GM23338 (cell line): Measurements from ENCODE around the gene TNRC18. TPM values are rescaled to one million over a fixed set of nuclear protein-coding genes. Genes with fewer than 3 reads are reported as not detected.

Source experiments
- ATAC-seq: fragments of 200-7000 bp; cut with Tn5 transposase; 3 replicates; pipeline ENCODE4 v1.9.1; 2020
- DNase-seq: peaks from one replicate; pipeline ENCODE4 v3.0.0-alpha.2; 2015; ENCODE audit warnings: low spot score
- H2AFZ ChIP-seq: fragments of 200-600 bp; sonication (generic); 2 replicates; pipeline ENCODE4 v1.8.0; 2016; ENCODE audit warnings: antibody characterized with exemption, mild to moderate bottlenecking, moderate library complexity
- H3F3A ChIP-seq: fragments of 200-600 bp; sonication (generic); replicated peaks from 2 replicates; pipeline ENCODE4 v1.8.0; 2017; ENCODE audit warnings: antibody characterized with exemption, mixed run types, low read depth
- H3K27ac ChIP-seq: fragments of 200-600 bp; sonication (generic); 2 replicates; pipeline ENCODE4 v1.6.1; 2016; ENCODE audit warnings: low read depth
- H3K27me3 ChIP-seq: fragments of 200-600 bp; sonication (generic); 2 replicates; pipeline ENCODE4 v1.8.0; 2016; ENCODE audit warnings: mild to moderate bottlenecking, mixed run types, moderate library complexity; ENCODE audit not compliant: insufficient read depth
- H3K36me3 ChIP-seq: fragments of 200-600 bp; sonication (generic); 2 replicates; pipeline ENCODE4 v1.8.0; 2016; ENCODE audit warnings: mild to moderate bottlenecking; ENCODE audit not compliant: insufficient read depth
- H3K4me1 ChIP-seq: fragments of 200-600 bp; sonication (generic); 2 replicates; pipeline ENCODE4 v1.8.0; 2016; ENCODE audit warnings: mild to moderate bottlenecking, moderate library complexity; ENCODE audit not compliant: insufficient read depth
- H3K4me2 ChIP-seq: fragments of 200-600 bp; sonication (generic); 2 replicates; pipeline ENCODE4 v1.7.1; 2017; ENCODE audit warnings: mixed run types
- H3K4me3 ChIP-seq: fragments of 200-600 bp; sonication (generic); 2 replicates; pipeline ENCODE4 v1.6.1; 2016; ENCODE audit warnings: mixed run types
- H3K79me2 ChIP-seq: fragments of 200-600 bp; sonication (generic); replicated peaks from 2 replicates; pipeline ENCODE4 v1.8.0; 2017; ENCODE audit warnings: mild to moderate bottlenecking; ENCODE audit not compliant: insufficient read depth
- H3K9me2 ChIP-seq: fragments of 200-600 bp; sonication (generic); 2 replicates; pipeline ENCODE4 v1.8.0; 2017; ENCODE audit not compliant: insufficient read depth
- H4K20me1 ChIP-seq: fragments of 200-600 bp; sonication (generic); replicated peaks from 2 replicates; pipeline ENCODE4 v1.8.0; 2017; ENCODE audit warnings: mild to moderate bottlenecking; ENCODE audit not compliant: insufficient read depth
- H3K27ac Mint-ChIP-seq: 2 replicates; pipeline ENCODE4 v1.8.0; 2020; ENCODE audit warnings: inconsistent platforms, mild to moderate bottlenecking, moderate library complexity, mixed read lengths
- H3K27me3 Mint-ChIP-seq: 3 replicates; pipeline ENCODE4 v1.8.0; 2022; ENCODE audit warnings: low read depth, mild to moderate bottlenecking, moderate library complexity, mixed read lengths, inconsistent platforms; ENCODE audit not compliant: insufficient read depth, poor library complexity
- H3K36me3 Mint-ChIP-seq: 3 replicates; pipeline ENCODE4 v1.8.0; 2021; ENCODE audit warnings: low read depth, mild to moderate bottlenecking, inconsistent platforms, moderate library complexity, mixed read lengths
- H3K4me1 Mint-ChIP-seq: 3 replicates; pipeline ENCODE4 v1.8.0; 2020; ENCODE audit warnings: mild to moderate bottlenecking, inconsistent platforms, mixed read lengths
- H3K4me3 Mint-ChIP-seq: 3 replicates; pipeline ENCODE4 v1.8.0; 2021; ENCODE audit warnings: moderate library complexity, mild to moderate bottlenecking, inconsistent platforms, mixed read lengths
- H3K9me3 Mint-ChIP-seq: 3 replicates; pipeline ENCODE4 v1.8.0; 2020; ENCODE audit warnings: moderate library complexity, mild to moderate bottlenecking, inconsistent platforms, mixed read lengths
- CREB1 ChIP-seq: fragments of 250-450 bp; sonication (Bioruptor Pico); IDR thresholded peaks from 2 replicates; pipeline ENCODE4 v1.5.0; 2020; ENCODE audit warnings: low read depth, mild to moderate bottlenecking, moderate library complexity
- CTCF ChIP-seq, 2 experiments: fragments of 200-600 bp in 1 of 2; sonication (generic) in 1 of 2; conservative IDR thresholded peaks; 2 replicates each; pipeline versions ENCODE4 v1.5.1 to v1.6.1; 2016 to 2017; ENCODE audit warnings: antibody characterized with exemption in 2 of 2, low read depth in 2 of 2, mild to moderate bottlenecking in 2 of 2, moderate library complexity in 1 of 2
- EZH2 ChIP-seq: fragments of 200-600 bp; sonication (generic); IDR thresholded peaks from one replicate; pipeline ENCODE4 v1.8.0; 2017; ENCODE audit warnings: antibody characterized with exemption, mild to moderate bottlenecking, low read depth; ENCODE audit not compliant: unreplicated experiment
- EZH2phosphoT487 ChIP-seq: fragments of 200-600 bp; sonication (generic); IDR thresholded peaks from one replicate; pipeline ENCODE4 v1.8.1; 2018; ENCODE audit warnings: antibody characterized with exemption; ENCODE audit not compliant: unreplicated experiment
- JUNB ChIP-seq: IDR thresholded peaks from one replicate; pipeline ENCODE4 v1.6.1; 2016; ENCODE audit warnings: antibody characterized with exemption; ENCODE audit not compliant: unreplicated experiment
- NANOG ChIP-seq: IDR thresholded peaks from 2 replicates; pipeline ENCODE4 v1.6.1; 2016; ENCODE audit warnings: antibody characterized with exemption, borderline replicate concordance
- REST ChIP-seq: IDR thresholded peaks from one replicate; pipeline ENCODE4 v1.6.1; 2018; ENCODE audit warnings: antibody characterized with exemption; ENCODE audit not compliant: unreplicated experiment
- STAT1 ChIP-seq: IDR thresholded peaks from one replicate; pipeline ENCODE4 v1.6.1; 2016; ENCODE audit warnings: antibody characterized with exemption; ENCODE audit not compliant: unreplicated experiment
- ZNF114 ChIP-seq: fragments of 250-450 bp; sonication (Bioruptor Pico); IDR thresholded peaks from 2 replicates; pipeline ENCODE4 v1.5.0; 2020; ENCODE audit warnings: mild to moderate bottlenecking, moderate library complexity
- ZNF331 ChIP-seq: fragments of 250-450 bp; sonication (Bioruptor Pico); IDR thresholded peaks from 2 replicates; pipeline ENCODE4 v1.5.0; 2020; ENCODE audit warnings: low read depth, mild to moderate bottlenecking, moderate library complexity
- ZNF462 ChIP-seq: fragments of 250-450 bp; sonication (Bioruptor Pico); IDR thresholded peaks from 2 replicates; pipeline ENCODE4 v1.5.0; 2020; ENCODE audit warnings: mild to moderate bottlenecking, moderate library complexity
- polyA plus RNA-seq: library from polyadenylated mRNA; unstranded; fragments of >200 nt; fragmentation: Nextera tagmentation; extraction: Ambion mirVana; gene quantifications from 2 replicates; pipeline ENCODE4 v1.2.1, GENCODE V29; 2016
- total RNA-seq: library from RNA; depleted of rRNA; stranded (reverse); fragments of >200 nt; shearing (Covaris generic); gene quantifications from 2 replicates; pipeline ENCODE4 v1.2.3, GENCODE V29; 2014

Gene TNRC18
- total and polyA plus RNA-seq, 2 experiments from 2014 or later, result 2.1 to 17.5 TPM

- Histone ChIP-seq H3K36me3 (no peaks in the 10 kb centered on the region), H3K4me2 (no peak overlapping the region), H3K79me2 (no peaks in the 10 kb centered on the region), H3K4me1 (peaks cover 17% of the 10 kb centered on the region; the same call in 1 of the 2 replicates), H3K4me3 (no peak overlapping the region), H3K9me2 (no peaks in the 10 kb centered on the region), H2AFZ (no peak overlapping the region), H3K27me3 (peaks cover 25% of the 10 kb centered on the region), H3F3A (no peaks in the 10 kb centered on the region), H3K27ac (no peak overlapping the region), H4K20me1 (no peaks in the 10 kb centered on the region)
- no peak for TF ChIP-seq ZNF114 (CRISPR knock-in tag)
- TF ChIP-seq ZNF462 (CRISPR knock-in tag), result no peak
- no peak for TF ChIP-seq CREB1 (CRISPR knock-in tag)
- TF ChIP-seq NANOG, result no peak
- TF ChIP-seq JUNB, result no peak
- no peak for DNase-seq
- H3K9me3 Mint-ChIP-seq, result peaks cover 28% of the 10 kb centered on the region
- H3K4me3 Mint-ChIP-seq, result no peak overlapping the region; the same call in 2 of the 3 replicates
- ATAC-seq, result no peak
- peaks cover 32% of the 10 kb centered on the region for H3K27me3 Mint-ChIP-seq
- peaks cover 21% of the 10 kb centered on the region for H3K36me3 Mint-ChIP-seq
- no peak overlapping the region for H3K27ac Mint-ChIP-seq
- H3K4me1 Mint-ChIP-seq, result peaks cover 14% of the 10 kb centered on the region
Measured at GRCh38 chr7:5345671-5346070, 78.0 kb downstream of the TNRC18 start.

- Histone ChIP-seq H3K36me3 (no peaks in the 10 kb centered on the region), H3K4me2 (no peak overlapping the region), H3K4me3 (no peak overlapping the region), H3K79me2 (no peaks in the 10 kb centered on the region), H2AFZ (no peak overlapping the region), H4K20me1 (no peaks in the 10 kb centered on the region), H3F3A (no peaks in the 10 kb centered on the region), H3K9me2 (no peaks in the 10 kb centered on the region), H3K27ac (no peak overlapping the region), H3K4me1 (peaks cover 13% of the 10 kb centered on the region; the same call in 1 of the 2 replicates), H3K27me3 (peaks cover 20% of the 10 kb centered on the region)
- peaks cover 33% of the 10 kb centered on the region for H3K9me3 Mint-ChIP-seq
- peaks cover 27% of the 10 kb centered on the region for H3K27me3 Mint-ChIP-seq
- no peak overlapping the region for H3K27ac Mint-ChIP-seq
- H3K36me3 Mint-ChIP-seq, result peaks cover 21% of the 10 kb centered on the region
- DNase-seq (no peak), ATAC-seq (no peak)
- H3K4me3 Mint-ChIP-seq, result no peak overlapping the region
- H3K4me1 Mint-ChIP-seq, result peaks cover 11% of the 10 kb centered on the region
- TF ChIP-seq ZNF114 (CRISPR knock-in tag) (no peak), REST (no peak), JUNB (no peak), STAT1 (no peak), EZH2 (no peak), CTCF (conservative IDR thresholded peaks at IDR 0.05; ENCODE audit: low read depth in 2 of 2) (no peak), ZNF331 (no peak), EZH2phosphoT487 (no peak), NANOG (no peak)
Measured at GRCh38 chr7:5345171-5345570, 78.5 kb downstream of the TNRC18 start.
